NK-92 (cell line): Measurements from ENCODE around the gene RXRA.

Source experiments
- DNase-seq: peaks from one replicate; lab custom pipeline; 2025; ENCODE audit not compliant: unreplicated experiment; lab: John Stamatoyannopoulos, UW

The RXRA gene

GRCh38 chr9:134396258-134396742 lies 70.0 kb downstream of the RXRA start:
- DNase-seq: no peak

DNA sequence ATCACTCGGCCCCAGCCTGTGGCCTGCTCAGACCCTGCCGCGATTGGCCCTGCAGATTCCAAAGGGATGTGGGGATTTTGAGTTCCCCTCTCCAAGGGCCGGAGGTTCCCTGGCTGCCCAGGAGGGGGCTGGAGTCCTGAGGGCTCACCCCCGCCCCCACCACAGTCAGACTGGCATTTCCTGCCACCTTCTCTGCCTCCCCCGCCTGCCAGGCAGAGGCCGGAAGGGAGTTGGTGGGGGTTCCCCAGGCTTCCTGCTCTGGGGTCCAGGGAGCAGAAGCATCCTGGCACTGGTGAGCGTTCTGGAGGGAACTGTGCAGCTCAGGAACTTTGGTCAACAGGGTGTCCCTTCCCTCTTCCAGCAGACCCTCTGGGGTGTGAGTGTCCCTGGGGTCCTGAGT lies 70.6 kb downstream of the RXRA start:
- no peak for DNase-seq

DNA sequence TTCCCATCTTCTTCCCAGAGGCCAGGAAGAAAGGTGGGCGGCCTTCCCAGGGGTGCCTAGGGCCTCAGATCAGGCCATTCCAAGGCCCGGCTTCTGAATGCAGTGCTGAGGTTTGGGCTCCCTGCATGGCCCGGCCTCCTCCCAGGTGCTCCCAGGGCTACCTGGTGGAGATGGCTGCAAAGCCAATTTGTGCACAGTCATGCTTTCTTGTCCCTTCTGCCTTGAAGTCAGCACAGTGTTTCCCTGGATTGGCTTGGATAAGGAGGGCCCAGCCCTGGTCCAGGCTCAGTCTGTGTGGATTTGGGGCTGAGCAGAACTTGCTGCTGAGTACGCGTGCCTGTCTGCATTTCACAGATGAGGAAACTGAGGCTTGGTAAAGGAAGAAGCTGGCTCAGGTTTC lies 72.5 kb downstream of the RXRA start:
- DNase-seq: no peak

DNA sequence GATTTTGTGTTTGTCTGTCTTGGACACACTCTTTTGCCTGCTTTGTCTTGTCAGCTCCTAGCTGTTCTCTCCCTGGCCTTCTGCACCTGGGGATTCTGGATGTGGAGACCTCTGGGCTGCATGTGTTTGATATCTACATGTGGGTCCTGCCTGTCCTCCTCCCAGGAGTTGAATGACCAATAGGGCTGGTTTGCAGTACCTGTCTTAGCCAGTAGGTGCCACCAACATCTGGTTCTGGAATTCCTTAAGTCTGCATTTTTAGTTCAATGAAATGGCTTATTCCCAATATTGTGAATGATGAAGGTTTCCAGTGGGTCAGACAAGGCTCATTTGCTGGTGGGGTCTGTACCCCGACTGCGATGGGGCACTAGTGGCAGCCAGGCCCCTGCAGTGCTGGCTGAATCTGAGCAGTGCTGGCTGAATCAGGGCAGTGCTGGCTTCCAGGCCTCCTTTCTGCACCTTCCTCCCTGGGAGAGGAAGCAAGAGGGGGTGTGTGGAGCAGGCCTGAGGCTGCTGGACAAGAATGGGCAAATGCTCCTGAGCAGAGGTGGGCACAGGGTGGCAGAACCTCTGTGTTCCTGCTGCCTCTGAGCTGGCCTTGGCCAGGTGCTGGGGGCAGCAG lies 73.3 kb downstream of the RXRA start:
- DNase-seq: no peak

- no peak for DNase-seq
These were observed 74.0 kb downstream of the RXRA start for GRCh38 chr9:134400283-134400682.

DNA sequence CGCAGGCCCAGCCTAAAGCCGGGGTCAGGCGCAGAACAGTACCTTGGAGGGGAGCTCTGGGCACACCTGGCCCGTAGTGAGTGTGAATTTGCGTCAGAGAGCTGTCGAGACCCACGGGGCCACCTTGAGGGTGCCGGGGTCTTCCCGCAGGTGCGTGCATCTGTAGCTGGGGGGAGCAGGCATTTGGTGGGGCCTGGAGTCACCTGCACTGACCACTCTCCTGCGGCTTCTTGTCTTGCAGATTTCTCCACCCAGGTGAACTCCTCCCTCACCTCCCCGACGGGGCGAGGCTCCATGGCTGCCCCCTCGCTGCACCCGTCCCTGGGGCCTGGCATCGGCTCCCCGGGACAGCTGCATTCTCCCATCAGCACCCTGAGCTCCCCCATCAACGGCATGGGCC lies 75.1 kb downstream of the RXRA start:
- no peak for DNase-seq

- no peak for DNase-seq
These were observed 75.9 kb downstream of the RXRA start for GRCh38 chr9:134402182-134402581.

DNA sequence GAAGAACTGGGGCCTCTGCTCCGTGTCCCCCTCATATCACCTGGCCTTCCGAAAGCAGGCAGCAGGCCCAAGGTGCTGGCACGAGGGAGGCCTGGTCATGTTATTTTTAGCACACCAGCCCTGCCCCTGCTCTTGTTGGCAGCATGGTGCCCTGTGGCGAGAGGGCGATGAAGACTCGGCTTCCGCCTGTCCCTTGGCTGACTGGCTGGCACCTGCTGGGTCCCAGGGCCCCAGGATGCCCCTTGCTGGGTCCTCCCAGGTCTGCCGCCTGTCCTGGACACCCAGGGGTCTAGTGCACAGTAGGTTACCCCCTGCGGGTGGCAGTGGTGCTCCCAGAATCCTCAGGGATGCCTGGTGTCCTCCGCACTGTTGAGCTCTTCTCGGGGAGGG lies 77.0 kb downstream of the RXRA start:
- DNase-seq: no peak

DNA sequence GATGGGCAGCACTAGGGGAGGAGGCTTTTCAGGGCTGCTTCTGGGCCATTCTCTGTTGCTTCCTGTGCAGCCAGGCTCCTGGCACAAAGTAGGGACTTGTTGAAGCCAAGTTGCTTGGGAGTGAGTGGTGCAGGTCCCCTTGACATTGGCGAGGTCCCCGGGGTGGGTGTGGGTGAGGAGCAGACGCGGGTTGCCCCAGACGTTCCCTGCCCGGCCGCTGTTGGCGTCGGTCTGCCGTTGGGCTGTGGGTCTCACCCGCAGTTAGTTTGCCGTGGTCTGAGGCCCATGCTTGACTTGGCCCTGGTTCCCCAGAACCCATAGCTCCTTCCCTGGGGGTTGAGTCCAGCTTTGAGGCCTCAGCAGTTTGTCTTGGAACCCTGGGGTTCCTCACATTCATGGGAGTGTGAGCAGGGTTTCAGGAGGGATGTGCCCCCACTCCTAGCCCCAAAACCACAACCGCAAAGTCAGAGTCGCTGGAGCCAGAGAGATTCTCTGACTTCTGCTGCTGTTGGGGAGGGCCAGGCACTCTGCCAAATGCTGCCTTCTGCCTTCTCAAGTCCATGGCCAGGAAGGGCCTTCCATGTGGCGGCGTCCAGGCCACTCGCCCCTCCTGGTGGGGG lies 77.5 kb downstream of the RXRA start:
- DNase-seq: no peak

GRCh38 chr9:134404376-134405358 lies 78.4 kb downstream of the RXRA start:
- DNase-seq: no peak

DNA sequence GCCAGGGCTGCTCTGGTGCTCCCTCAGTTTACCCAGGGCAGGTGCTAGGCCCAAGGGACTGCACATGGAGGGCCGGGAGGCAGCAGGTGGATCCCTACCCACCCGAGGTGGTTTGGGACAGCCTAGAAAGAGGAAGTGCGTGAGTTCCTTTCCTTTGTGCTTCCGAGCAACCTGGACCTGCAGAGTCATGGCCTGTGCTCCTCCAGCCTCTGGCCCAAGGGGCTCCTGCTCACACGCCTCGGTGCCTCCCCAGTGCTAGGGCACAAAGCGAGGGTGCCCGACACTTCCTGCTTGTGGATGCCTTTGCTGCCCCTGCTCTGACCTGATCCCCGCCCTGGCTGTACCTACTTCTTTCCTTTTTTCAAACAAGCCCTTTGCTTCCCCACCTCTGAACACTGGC lies 79.3 kb downstream of the RXRA start:
- no peak for DNase-seq

- no peak for DNase-seq
These were observed 80.3 kb downstream of the RXRA start for GRCh38 chr9:134406366-134407120.

DNA sequence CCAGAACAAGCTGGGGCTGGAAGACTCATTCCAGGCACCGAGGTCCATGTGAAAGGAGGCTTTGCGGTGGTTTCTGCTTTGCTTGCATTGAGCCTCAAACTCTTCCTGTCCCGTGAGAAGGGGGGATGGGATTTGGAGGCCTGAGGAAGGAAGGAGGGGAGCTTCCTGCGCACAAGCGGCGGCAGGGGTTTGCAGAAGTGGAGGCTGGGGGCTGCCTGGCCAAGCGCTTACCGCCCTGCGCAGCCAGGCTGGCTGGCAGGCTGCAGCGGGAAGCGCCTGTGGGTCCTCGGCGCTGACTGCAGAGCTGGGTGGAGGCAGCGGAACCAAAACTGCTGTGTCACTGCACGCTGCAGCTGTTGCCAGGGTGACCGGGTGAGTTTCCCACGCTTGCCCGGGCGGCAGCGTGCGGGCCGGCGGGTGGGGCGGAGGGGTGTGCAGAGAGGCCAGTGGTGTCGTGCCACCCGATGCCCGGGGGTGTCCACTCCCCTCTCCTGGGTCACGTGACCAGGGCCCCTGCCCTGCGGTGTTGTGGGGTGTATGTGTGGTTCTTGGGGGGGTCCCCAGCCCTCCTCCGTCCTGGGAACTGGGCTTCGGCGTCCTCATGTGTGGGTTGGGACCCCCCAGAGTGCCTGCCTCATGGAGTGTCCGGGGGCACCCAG lies 81.0 kb downstream of the RXRA start:
- DNase-seq: no peak

DNA sequence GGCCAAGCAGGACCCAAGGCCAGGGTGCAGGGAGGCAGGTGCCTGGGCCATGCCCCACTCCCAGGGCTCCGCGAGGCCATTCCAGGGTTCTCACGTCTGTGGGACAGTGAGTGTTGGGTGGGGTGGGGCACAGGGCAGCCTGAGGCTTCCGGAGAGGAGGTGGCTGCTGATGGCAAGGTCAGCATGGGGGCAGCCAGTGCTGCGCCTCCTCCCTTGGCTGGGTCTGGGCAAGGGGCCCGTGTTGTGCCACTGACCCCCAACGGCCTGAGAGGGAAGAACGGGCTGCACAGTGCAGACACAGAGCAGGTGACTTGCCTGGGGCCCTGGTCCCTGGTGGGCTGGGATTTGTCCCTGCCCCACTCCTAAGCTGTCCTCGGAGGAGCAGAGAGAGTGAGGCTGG lies 82.1 kb downstream of the RXRA start:
- DNase-seq: no peak

DNA sequence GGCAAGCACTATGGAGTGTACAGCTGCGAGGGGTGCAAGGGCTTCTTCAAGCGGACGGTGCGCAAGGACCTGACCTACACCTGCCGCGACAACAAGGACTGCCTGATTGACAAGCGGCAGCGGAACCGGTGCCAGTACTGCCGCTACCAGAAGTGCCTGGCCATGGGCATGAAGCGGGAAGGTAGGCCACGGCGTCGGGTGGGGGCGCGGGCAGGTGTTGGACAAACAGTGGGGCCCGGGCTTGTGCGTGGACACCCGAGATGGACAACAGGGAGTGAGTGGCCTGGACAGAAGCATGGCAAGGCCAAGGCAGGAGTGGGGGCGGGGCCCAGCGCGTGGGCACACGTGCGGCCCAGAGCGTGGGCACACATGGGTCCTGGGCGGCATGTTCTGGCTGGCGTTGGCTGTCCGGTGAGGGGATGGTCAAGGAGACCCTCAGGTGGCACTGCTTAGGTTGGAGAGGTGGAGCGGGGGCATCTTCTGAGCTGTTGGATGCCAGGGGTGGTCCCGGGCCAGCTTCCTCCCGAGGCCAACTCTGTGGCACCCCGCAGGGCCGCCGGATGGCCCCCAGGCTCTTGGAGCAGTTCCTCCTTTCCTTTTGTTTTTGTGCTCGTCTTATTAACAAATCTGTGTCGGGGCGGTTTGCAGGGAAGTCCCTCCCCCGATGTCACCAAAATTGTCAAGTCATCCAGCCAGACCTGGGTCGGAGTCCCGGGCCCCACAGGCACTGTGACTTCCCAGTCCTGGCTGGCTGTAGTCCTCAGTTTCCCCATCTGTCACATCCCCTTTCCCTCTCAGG lies 82.9 kb downstream of the RXRA start:
- DNase-seq: no peak

DNA sequence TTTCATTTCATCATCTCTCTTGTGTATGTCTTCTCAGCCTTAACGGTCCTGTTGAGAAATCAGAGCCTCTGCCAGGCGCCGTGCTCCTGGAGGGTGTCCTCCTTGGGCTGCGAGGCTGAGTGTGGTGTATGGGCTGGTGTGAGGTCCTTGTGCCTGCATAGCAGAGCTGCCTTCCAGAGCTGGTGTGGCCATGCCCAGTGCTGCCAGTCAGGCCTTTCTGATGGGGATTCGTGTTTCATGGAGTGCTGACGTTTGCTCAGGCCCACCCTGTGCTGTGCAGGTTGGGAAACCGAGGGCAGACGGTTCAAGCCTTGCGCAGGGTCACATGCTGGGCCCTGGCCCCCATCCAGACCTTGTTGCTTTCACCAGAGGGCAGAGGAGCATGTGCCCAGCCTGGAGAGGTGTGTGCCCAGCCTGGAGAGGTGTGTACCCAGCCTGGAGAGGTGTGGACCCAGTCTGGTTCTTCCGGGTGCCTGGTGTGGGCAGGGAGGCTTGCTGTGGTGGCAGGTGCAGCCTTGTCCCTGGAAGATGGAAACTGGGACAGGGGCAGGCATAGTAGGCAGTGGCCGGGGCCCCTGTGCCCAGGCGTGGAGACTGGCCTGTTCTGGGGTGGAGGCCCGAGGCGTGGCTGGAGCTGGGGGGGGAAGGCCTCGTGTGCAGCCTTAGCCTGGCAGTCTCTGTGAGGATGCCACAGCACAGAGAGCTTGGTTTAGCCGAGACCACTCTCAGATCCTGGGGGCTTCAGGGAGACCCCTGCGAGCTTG lies 84.0 kb downstream of the RXRA start:
- DNase-seq: no peak

DNA sequence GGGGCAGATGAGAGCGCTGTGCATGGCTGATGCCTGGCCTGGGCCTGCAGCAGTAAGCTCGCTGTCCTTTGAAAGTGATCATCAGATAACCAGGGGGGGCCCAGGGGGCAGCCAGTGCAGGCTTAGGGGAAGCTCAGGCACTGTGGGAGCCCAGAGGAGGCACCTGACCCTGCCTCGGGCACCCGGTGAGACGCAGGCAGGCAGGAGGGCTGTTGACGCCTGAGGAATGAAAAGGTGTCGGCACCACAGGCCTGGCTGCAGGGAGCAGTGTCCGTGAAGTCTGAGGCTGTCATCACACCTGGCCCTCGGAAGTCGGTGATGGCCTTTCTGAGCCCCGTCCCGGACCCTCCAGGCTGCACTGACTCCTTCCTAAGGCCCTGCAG lies 84.6 kb downstream of the RXRA start:
- DNase-seq: no peak

DNA sequence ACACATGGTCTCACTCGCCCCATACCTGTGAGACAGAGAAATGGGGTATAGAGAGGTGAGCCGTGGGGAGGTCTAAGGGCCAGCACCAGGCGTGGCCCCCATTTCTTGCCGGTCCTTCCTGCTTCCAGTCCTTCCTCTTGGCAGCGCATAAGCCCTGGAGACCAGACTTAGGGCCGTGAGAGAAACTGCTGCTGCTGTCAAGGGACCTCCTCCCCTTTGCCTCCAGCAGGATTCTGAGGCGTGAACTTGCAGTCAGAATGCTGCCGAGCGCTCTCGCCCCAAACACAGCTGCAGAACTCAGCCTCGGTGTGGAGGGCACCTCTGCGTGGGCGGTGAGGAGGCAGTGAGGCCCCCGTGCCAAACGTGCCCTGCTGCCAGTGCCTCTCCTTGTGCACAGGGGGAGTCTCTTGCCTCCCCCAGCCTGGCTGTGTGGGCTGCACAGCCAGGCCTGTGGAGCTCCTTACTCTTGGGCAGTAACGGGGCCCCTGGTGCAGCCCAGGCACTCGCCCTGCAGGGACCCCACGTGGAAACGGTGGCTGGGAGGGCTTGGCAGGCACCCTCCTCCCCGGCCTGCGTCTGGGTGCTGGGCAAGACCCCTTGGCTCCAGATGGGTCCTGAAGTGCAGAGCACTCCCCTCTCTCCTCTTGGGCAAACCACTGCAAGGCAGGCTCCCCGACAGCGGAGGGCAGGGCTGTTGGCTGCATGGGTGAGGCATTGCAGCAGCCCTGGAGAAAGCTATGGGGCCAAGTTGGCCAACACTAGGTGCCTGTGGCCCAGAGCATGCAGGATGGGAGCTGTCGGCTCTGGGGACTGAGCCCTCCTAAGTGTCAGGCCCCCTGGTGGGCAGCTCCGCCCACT lies 85.4 kb downstream of the RXRA start:
- DNase-seq: no peak
